Measurements from ENCODE around the gene LRRC47. TPM values are rescaled to one million over a fixed set of nuclear protein-coding genes. Genes with fewer than 3 reads are reported as not detected.
"Not testable (repeated sequence)": the region's sequence is repeated elsewhere in the genome, so short reads cannot be mapped to it uniquely, and the experiment has no call there.

Gene LRRC47
- polyA plus RNA-seq, 1 donor from 2014 or later = 21.4 TPM

- Mint-ChIP-seq H3K36me3 (no peaks in the 10 kb centered on the region), H3K4me1 (no peaks in the 10 kb centered on the region), H3K4me3 (no peak overlapping the region), H3K27me3 (peaks cover 22% of the 10 kb centered on the region), H3K9me3 (peaks cover 0 to 7% (median 7%) of the 10 kb centered on the region in 3 donors), H3K27ac (no peak overlapping the region)
Observed at GRCh38 chr1:3761296-3762010, 34.8 kb downstream of the LRRC47 start.

GRCh38 chr1:3759796-3760195 lies 36.5 kb downstream of the LRRC47 start:
- Mint-ChIP-seq H3K4me1 (no peaks in the 10 kb centered on the region), H3K27ac (no peak overlapping the region), H3K9me3 (peaks cover 0 to 7% (median 7%) of the 10 kb centered on the region in 3 donors), H3K36me3 (no peaks in the 10 kb centered on the region), H3K4me3 (no peak overlapping the region), H3K27me3 (peaks cover 17% of the 10 kb centered on the region)

GRCh38 chr1:3759164-3759563 lies 37.1 kb downstream of the LRRC47 start:
- H3K27ac Mint-ChIP-seq = no peak overlapping the region
- H3K36me3 Mint-ChIP-seq = no peaks in the 10 kb centered on the region

GRCh38 chr1:3756394-3756793 lies 39.9 kb downstream of the LRRC47 start:
- H3K36me3 Mint-ChIP-seq = no peaks in the 10 kb centered on the region
- no peak overlapping the region for H3K27ac Mint-ChIP-seq
- H3K4me3 Mint-ChIP-seq = no peak overlapping the region
- H3K9me3 Mint-ChIP-seq = peaks cover 0 to 7% (median 7%) of the 10 kb centered on the region in 3 donors
- no peaks in the 10 kb centered on the region for H3K4me1 Mint-ChIP-seq
- peaks cover 15% of the 10 kb centered on the region for H3K27me3 Mint-ChIP-seq

More at GRCh38 chr1:3759164-3759563, 37.1 kb downstream of the LRRC47 start:
- Mint-ChIP-seq H3K4me3 (no peak overlapping the region), H3K9me3 (peaks cover 0 to 7% (median 7%) of the 10 kb centered on the region in 3 donors), H3K27me3 (peaks cover 17% of the 10 kb centered on the region), H3K4me1 (no peaks in the 10 kb centered on the region)

- H3K27me3 Mint-ChIP-seq = peaks cover 3% of the 10 kb centered on the region
- peaks cover 0 to 1% (median 0%) of the 10 kb centered on the region in 3 donors for H3K4me1 Mint-ChIP-seq
- no peak overlapping the region for H3K27ac Mint-ChIP-seq
- no peak overlapping the region for H3K4me3 Mint-ChIP-seq
- H3K36me3 Mint-ChIP-seq = no peaks in the 10 kb centered on the region
- no peaks in the 10 kb centered on the region for H3K9me3 Mint-ChIP-seq
Observed at GRCh38 chr1:3753656-3754454, 42.4 kb downstream of the LRRC47 start.

- Mint-ChIP-seq H3K27me3 (peaks cover 2% of the 10 kb centered on the region), H3K9me3 (no peaks in the 10 kb centered on the region), H3K4me3 (peak within 1 kb of the TSS in 1 of 4 donors; percentile 43), H3K27ac (no peak within 1 kb of the TSS), H3K36me3 (no peaks in the 10 kb centered on the region), H3K4me1 (peaks cover 0 to 7% (median 1%) of the 10 kb centered on the region in 3 donors)
Observed at GRCh38 chr1:3752400-3752945, 43.8 kb downstream of the LRRC47 start, which contains the start of gene CCDC27. CCDC27 (plus strand) TSS chr1:3752450; CDS start chr1:3752482, 32 bp downstream.

- no peaks in the 10 kb centered on the region for H3K27me3 Mint-ChIP-seq
- no peaks in the 10 kb centered on the region for H3K36me3 Mint-ChIP-seq
- H3K4me1 Mint-ChIP-seq = peaks cover 9 to 16% (median 10%) of the 10 kb centered on the region in 3 donors
- H3K9me3 Mint-ChIP-seq = no peaks in the 10 kb centered on the region
- no peak overlapping the region for H3K27ac Mint-ChIP-seq
- peak overlapping the region in 2 of 4 donors; percentile 43 to 61 for H3K4me3 Mint-ChIP-seq
Observed at GRCh38 chr1:3750741-3751140, 45.6 kb downstream of the LRRC47 start.

GRCh38 chr1:3749512-3749911 lies 46.8 kb downstream of the LRRC47 start:
- H3K27me3 Mint-ChIP-seq = no peaks in the 10 kb centered on the region
- H3K36me3 Mint-ChIP-seq = no peaks in the 10 kb centered on the region
- H3K27ac Mint-ChIP-seq = no peak overlapping the region
- no peaks in the 10 kb centered on the region for H3K9me3 Mint-ChIP-seq
- H3K4me3 Mint-ChIP-seq = no peak overlapping the region
- peaks cover 9 to 21% (median 14%) of the 10 kb centered on the region in 3 donors for H3K4me1 Mint-ChIP-seq

GRCh38 chr1:3748316-3748900 lies 47.9 kb downstream of the LRRC47 start:
- peak overlapping the region in 3 of 4 donors; percentile 59 to 93 (median 85) for H3K4me3 Mint-ChIP-seq
- H3K27ac Mint-ChIP-seq, H3K9me3 Mint-ChIP-seq, H3K36me3 Mint-ChIP-seq, H3K27me3 Mint-ChIP-seq: not testable (repeated sequence)
- H3K4me1 Mint-ChIP-seq = peaks cover 9 to 24% (median 14%) of the 10 kb centered on the region in 3 donors

GRCh38 chr1:3747903-3748302 lies 48.4 kb downstream of the LRRC47 start:
- H3K27me3 Mint-ChIP-seq = no peaks in the 10 kb centered on the region
- no peaks in the 10 kb centered on the region for H3K36me3 Mint-ChIP-seq
- peak overlapping the region in 1 of 3 donors; percentile 77 for H3K27ac Mint-ChIP-seq
- H3K4me3 Mint-ChIP-seq = peak overlapping the region; percentile 84 to 93 (median 90)
- H3K9me3 Mint-ChIP-seq = no peaks in the 10 kb centered on the region
- peaks cover 9 to 28% (median 16%) of the 10 kb centered on the region in 3 donors for H3K4me1 Mint-ChIP-seq

GRCh38 chr1:3747522-3747848 lies 48.8 kb downstream of the LRRC47 start:
- Mint-ChIP-seq H3K4me3 (peak overlapping the region; percentile 84 to 93 (median 90)), H3K9me3 (no peaks in the 10 kb centered on the region), H3K27me3 (no peaks in the 10 kb centered on the region), H3K4me1 (peaks cover 9 to 28% (median 16%) of the 10 kb centered on the region in 3 donors), H3K27ac (peak overlapping the region in 2 of 3 donors; percentile 63 to 77), H3K36me3 (no peaks in the 10 kb centered on the region)

- H3K27me3 Mint-ChIP-seq = no peaks in the 10 kb centered on the region
- H3K27ac Mint-ChIP-seq = peak overlapping the region in 2 of 3 donors; percentile 77 to 87
- peak overlapping the region; percentile 84 to 93 (median 90) for H3K4me3 Mint-ChIP-seq
- no peaks in the 10 kb centered on the region for H3K36me3 Mint-ChIP-seq
- no peaks in the 10 kb centered on the region for H3K9me3 Mint-ChIP-seq
- peaks cover 9 to 28% (median 16%) of the 10 kb centered on the region in 3 donors for H3K4me1 Mint-ChIP-seq
Observed at GRCh38 chr1:3746830-3747521, 49.3 kb downstream of the LRRC47 start.

GRCh38 chr1:3746389-3746829 lies 49.9 kb downstream of the LRRC47 start:
- Mint-ChIP-seq H3K9me3 (no peaks in the 10 kb centered on the region), H3K36me3 (peaks cover 2% of the 10 kb centered on the region), H3K4me1 (peaks cover 9 to 30% (median 16%) of the 10 kb centered on the region in 3 donors), H3K27me3 (no peaks in the 10 kb centered on the region), H3K27ac (peak overlapping the region; percentile 58 to 87 (median 77)), H3K4me3 (peak overlapping the region; percentile 84 to 93 (median 90))
